KMS-11 (cell line): ENCODE measurements around the gene APBA2.

Experiments used
- H2AFZ ChIP-seq: fragments of 200-600 bp; sonication (generic); 2 replicates; pipeline ENCODE4 v1.6.1; 2016; ENCODE audit warnings: antibody characterized with exemption, mixed run types, low read depth
- H3K27ac ChIP-seq: fragments of 200-600 bp; sonication (generic); 2 replicates; pipeline ENCODE4 v1.6.1; 2016; ENCODE audit warnings: mild to moderate bottlenecking, mixed run types
- H3K27me3 ChIP-seq: fragments of 200-600 bp; sonication (generic); 2 replicates; pipeline ENCODE4 v1.6.1; 2017; ENCODE audit warnings: mild to moderate bottlenecking, low read depth, mixed run types, moderate library complexity; ENCODE audit not compliant: insufficient read depth
- H3K36me3 ChIP-seq: fragments of 200-600 bp; sonication (generic); 2 replicates; pipeline ENCODE4 v1.6.1; 2017; ENCODE audit warnings: mild to moderate bottlenecking, mixed run types; ENCODE audit not compliant: insufficient read depth
- H3K4me1 ChIP-seq: fragments of 200-600 bp; sonication (generic); 2 replicates; pipeline ENCODE4 v1.6.1; 2016; ENCODE audit warnings: mild to moderate bottlenecking, low read depth, mixed run types; ENCODE audit not compliant: poor library complexity, severe bottlenecking
- H3K4me2 ChIP-seq: fragments of 200-600 bp; sonication (generic); 2 replicates; pipeline ENCODE4 v1.7.0; 2016; ENCODE audit warnings: mild to moderate bottlenecking, mixed run types
- H3K4me3 ChIP-seq: fragments of 200-600 bp; sonication (generic); IDR thresholded peaks from 2 replicates; pipeline ENCODE4 v1.6.1; 2017; ENCODE audit warnings: low read depth, low read length, mixed read lengths; ENCODE audit not compliant: insufficient read depth
- H3K79me2 ChIP-seq: fragments of 200-600 bp; sonication (generic); 2 replicates; pipeline ENCODE4 v1.6.1; 2016; ENCODE audit warnings: low read depth, mixed run types; ENCODE audit not compliant: insufficient read depth
- H3K9ac ChIP-seq: fragments of 200-600 bp; sonication (generic); 2 replicates; pipeline ENCODE4 v1.6.1; 2016; ENCODE audit warnings: mild to moderate bottlenecking, mixed run types
- H4K20me1 ChIP-seq: fragments of 200-600 bp; sonication (generic); 2 replicates; pipeline ENCODE4 v1.6.1; 2016; ENCODE audit warnings: mild to moderate bottlenecking, mixed run types; ENCODE audit not compliant: insufficient read depth
- TF ChIP-seq, protein P1 (sequence below): fragments of 200-600 bp; sonication (generic); conservative IDR thresholded peaks from 2 replicates; pipeline ENCODE4 v1.6.1; 2017; ENCODE audit warnings: low read depth, mild to moderate bottlenecking, antibody characterized with exemption, low read length, moderate library complexity, mixed read lengths

APBA2 gene

DNA sequence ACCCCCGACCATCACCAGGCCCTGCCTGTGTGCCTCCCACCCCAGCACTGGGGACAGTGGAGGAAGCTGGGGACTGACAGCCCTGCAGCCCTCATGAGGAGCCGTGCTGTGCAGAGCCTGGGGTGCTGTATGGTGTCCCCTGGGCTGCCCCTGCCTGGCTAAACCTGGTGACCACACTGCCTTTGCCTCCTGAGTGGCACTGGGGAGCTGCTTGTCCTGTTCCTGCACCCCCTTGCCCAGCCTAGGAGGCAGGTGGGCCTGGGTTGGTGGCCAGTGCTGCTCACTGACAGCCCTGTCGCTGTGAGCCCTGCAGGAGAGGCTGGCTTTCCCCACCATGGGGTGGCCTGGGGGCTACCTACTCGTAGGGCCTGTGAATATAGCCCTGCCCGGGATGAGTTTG is 224.4 kb downstream of the APBA2 start:
- no peaks in the 10 kb centered on the region for H3K36me3 ChIP-seq
- no peaks in the 10 kb centered on the region for H3K27me3 ChIP-seq
- H3K9ac ChIP-seq = no peak overlapping the region
- no peak overlapping the region for H3K4me3 ChIP-seq
- H2AFZ ChIP-seq = no peak overlapping the region
- H3K4me1 ChIP-seq = no peaks in the 10 kb centered on the region
- no peaks in the 10 kb centered on the region for H3K79me2 ChIP-seq
- H4K20me1 ChIP-seq = no peaks in the 10 kb centered on the region
- no peak overlapping the region for H3K27ac ChIP-seq
- TF ChIP-seq, protein P1, sequence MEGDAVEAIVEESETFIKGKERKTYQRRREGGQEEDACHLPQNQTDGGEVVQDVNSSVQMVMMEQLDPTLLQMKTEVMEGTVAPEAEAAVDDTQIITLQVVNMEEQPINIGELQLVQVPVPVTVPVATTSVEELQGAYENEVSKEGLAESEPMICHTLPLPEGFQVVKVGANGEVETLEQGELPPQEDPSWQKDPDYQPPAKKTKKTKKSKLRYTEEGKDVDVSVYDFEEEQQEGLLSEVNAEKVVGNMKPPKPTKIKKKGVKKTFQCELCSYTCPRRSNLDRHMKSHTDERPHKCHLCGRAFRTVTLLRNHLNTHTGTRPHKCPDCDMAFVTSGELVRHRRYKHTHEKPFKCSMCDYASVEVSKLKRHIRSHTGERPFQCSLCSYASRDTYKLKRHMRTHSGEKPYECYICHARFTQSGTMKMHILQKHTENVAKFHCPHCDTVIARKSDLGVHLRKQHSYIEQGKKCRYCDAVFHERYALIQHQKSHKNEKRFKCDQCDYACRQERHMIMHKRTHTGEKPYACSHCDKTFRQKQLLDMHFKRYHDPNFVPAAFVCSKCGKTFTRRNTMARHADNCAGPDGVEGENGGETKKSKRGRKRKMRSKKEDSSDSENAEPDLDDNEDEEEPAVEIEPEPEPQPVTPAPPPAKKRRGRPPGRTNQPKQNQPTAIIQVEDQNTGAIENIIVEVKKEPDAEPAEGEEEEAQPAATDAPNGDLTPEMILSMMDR = no peak
- H3K4me2 ChIP-seq = no peak overlapping the region

DNA sequence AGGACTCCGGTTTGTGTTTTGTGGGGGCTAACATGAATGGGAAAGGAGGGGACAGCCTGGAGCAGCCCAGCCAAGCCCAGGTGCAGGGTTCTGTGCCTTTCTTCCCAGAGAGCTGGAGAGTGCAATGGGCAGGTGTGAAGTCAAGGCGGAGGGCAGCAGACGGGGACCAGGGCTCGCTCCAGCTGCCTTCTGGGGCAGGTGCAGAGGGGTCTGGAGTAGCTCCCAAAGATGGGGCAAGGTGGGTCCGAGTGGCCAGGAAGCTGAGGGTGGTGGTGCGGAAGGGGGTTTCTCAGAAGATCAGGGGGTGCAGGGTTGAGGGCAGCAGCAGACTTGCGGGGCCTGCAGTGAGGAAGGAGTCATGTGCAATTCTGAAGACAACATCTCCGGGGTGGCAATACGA is 225.0 kb downstream of the APBA2 start:
- no peaks in the 10 kb centered on the region for H3K27me3 ChIP-seq
- no peak overlapping the region for H3K4me3 ChIP-seq
- TF ChIP-seq, protein P1 = no peak

DNA sequence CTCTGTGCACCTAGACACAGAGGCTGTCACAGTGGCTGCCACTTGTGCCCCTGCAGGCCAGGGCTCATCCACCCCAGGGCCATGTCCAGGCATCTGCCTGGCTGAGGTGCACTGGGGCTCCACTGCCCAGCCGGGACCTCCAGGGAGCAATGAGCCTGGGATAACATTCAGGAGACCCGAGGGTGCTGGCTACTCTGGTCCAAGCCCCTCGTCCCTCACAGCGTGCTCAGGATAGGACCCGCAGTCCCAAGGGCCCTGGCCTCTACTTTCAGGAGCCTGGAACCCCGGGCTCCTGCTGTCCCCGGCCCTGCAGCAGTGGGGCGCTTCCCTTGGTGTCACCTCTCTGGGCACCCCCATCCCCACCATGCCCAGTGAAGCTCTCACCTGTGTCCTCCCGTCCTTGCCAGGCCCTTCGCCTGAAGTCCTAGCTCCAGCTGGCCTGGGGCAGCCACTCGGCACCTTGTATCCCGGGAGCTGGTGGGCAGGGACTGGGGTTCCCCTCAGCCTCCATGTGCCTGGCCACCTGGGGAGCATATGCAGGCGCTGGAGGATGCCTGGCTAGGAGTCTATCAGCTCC is 226.0 kb downstream of the APBA2 start:
- Histone ChIP-seq H3K4me1 (no peaks in the 10 kb centered on the region), H2AFZ (no peak overlapping the region), H3K9ac (no peak overlapping the region), H3K4me3 (no peak overlapping the region), H3K36me3 (no peaks in the 10 kb centered on the region), H3K4me2 (no peak overlapping the region), H3K27me3 (no peaks in the 10 kb centered on the region), H3K79me2 (no peaks in the 10 kb centered on the region), H4K20me1 (no peaks in the 10 kb centered on the region), H3K27ac (no peak overlapping the region)
- TF ChIP-seq, protein P1 = no peak

More for the DNA sequence above, 225.0 kb downstream of the APBA2 start:
- H3K79me2 ChIP-seq = no peaks in the 10 kb centered on the region
- no peaks in the 10 kb centered on the region for H3K36me3 ChIP-seq
- H3K4me1 ChIP-seq = no peaks in the 10 kb centered on the region
- H3K27ac ChIP-seq = no peak overlapping the region
- H3K9ac ChIP-seq = no peak overlapping the region
- H2AFZ ChIP-seq = no peak overlapping the region
- no peaks in the 10 kb centered on the region for H4K20me1 ChIP-seq
- H3K4me2 ChIP-seq = no peak overlapping the region

DNA sequence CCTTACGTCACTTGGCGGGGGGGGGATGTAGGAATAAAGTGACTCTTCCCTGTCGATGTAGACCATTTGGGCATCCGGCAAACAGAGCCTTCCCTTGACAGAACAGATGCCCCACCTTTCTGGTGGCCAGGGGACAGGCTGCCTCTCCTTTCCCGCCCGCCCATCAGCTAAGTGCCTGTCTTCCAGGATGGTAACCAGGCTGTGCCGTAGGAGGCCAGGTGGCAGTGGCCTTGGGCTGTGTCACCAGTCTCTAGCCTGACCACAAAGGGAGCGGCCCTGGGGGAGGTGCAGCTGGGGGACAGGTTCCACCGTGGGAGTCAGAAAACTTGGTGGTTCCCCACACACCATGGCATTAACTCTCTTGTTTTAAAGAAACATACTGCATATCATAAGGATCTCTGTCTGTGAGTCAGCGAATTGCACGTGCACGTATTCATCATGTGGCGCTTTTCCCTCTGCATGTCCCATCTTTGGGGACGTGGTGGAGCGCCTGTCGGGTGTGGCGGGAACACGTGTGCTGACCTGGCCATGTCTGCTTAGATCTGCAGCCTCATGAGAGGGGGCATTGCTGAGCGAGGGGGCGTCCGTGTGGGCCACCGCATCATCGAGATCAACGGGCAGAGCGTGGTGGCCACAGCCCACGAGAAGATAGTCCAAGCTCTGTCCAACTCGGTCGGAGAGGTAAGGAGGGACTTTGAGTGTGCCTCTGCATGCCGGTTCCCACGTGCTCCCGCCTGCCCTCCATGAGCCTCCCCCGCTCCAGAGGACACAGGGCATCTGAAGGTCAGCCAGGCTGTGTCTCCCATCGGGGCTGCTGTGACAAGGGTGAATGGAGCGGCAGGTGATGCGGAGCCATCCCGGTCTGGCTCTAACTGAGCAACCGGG is 227.8 kb downstream of the APBA2 start:
- H3K4me1 ChIP-seq = no peaks in the 10 kb centered on the region
- no peak overlapping the region for H2AFZ ChIP-seq
- H3K27ac ChIP-seq = no peak overlapping the region
- H3K4me3 ChIP-seq = no peak overlapping the region
- no peaks in the 10 kb centered on the region for H3K36me3 ChIP-seq
- H4K20me1 ChIP-seq = no peaks in the 10 kb centered on the region
- TF ChIP-seq, protein P1 = no peak
- no peaks in the 10 kb centered on the region for H3K27me3 ChIP-seq
- no peak overlapping the region for H3K9ac ChIP-seq
- H3K4me2 ChIP-seq = no peak overlapping the region
- H3K79me2 ChIP-seq = no peaks in the 10 kb centered on the region
